Activated naive CD8-positive, alpha-beta T cell (primary cell): Measurements from ENCODE around the gene ENOX2.

Experiments used
- H3K27ac Mint-ChIP-seq: one replicate; pipeline ENCODE4 v1.8.0; 2021; ENCODE audit warnings: mixed read lengths
- H3K27me3 Mint-ChIP-seq: one replicate; pipeline ENCODE4 v1.8.0; 2021; ENCODE audit warnings: mixed read lengths
- H3K36me3 Mint-ChIP-seq: one replicate; pipeline ENCODE4 v1.8.0; 2021; ENCODE audit warnings: mixed read lengths
- H3K4me1 Mint-ChIP-seq: one replicate; pipeline ENCODE4 v1.8.0; 2021; ENCODE audit warnings: low read depth, mixed read lengths
- H3K4me3 Mint-ChIP-seq: one replicate; pipeline ENCODE4 v1.8.0; 2021; ENCODE audit warnings: mild to moderate bottlenecking, mixed read lengths
- H3K9me3 Mint-ChIP-seq: one replicate; pipeline ENCODE4 v1.8.0; 2021; ENCODE audit warnings: low read depth, mixed read lengths

ENOX2 gene

DNA sequence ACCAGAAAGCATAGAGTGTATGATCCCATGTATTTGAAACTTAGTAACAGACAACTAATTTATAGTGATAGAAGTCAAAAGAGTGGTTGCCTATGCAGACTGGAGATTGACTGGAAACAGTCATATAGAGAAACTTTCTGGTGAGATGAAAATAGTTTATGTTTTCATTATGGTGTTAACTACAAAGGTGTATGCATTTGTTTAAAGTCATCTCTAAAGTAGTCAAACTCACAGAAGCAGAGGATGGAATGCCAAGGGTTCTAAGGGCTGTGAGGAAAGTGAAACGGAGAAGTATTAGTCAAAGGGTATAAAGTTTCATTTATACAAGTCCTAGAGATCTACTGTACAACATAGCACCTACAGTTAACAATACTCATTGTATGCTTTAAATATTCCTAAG, 45.8 kb downstream of the ENOX2 start:
- Mint-ChIP-seq H3K4me1 (peaks cover 6% of the 10 kb centered on the region), H3K4me3 (no peak overlapping the region), H3K27ac (no peak overlapping the region), H3K9me3 (no peaks in the 10 kb centered on the region), H3K36me3 (peaks cover 14% of the 10 kb centered on the region), H3K27me3 (no peaks in the 10 kb centered on the region)

DNA sequence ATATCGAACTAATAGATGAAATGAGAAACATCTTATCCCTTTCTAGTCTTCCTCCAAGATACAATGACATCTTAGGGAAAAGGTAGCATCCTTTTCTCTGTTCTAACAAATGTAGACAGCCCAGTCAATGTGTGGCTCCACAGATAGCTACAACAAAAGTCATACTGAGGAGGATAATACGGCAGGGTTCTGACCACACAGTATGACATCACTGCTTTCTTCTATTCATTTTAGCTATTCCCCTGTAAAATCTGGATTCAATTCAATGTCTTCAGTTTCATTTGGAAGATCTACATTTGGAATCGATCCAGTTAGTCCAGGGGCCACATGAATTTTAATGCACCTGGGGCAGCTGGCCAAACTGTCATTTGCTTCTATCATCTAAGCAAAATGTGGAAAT, 51.4 kb downstream of the ENOX2 start:
- no peaks in the 10 kb centered on the region for H3K9me3 Mint-ChIP-seq
- no peak overlapping the region for H3K4me3 Mint-ChIP-seq
- peaks cover 6% of the 10 kb centered on the region for H3K4me1 Mint-ChIP-seq
- H3K36me3 Mint-ChIP-seq, result peaks cover 10% of the 10 kb centered on the region
- H3K27ac Mint-ChIP-seq, result no peak overlapping the region
- no peaks in the 10 kb centered on the region for H3K27me3 Mint-ChIP-seq

DNA sequence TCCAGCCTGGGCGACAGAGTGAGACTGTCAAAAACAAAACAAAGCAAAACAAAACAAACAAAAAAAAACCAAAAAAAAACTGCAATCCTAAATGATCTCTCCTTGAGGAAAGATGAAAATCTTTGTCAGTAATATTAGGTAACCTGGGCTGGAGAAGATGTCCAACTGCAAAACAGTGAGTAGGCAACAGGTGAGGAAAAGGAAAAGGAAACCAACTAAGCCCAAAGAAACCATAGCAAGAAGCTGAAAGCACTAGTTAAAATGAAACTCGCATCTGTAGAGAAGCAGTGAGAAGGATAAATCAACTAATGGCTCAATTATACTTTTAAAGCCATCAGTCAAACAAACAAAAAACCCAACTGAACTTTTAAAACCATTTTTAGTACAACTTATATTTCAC, 54.2 kb downstream of the ENOX2 start:
- Mint-ChIP-seq H3K36me3 (peaks cover 2% of the 10 kb centered on the region), H3K27me3 (no peaks in the 10 kb centered on the region), H3K4me1 (peaks cover 6% of the 10 kb centered on the region), H3K4me3 (no peak overlapping the region), H3K27ac (peak overlapping the region; percentile 58), H3K9me3 (no peaks in the 10 kb centered on the region)

DNA sequence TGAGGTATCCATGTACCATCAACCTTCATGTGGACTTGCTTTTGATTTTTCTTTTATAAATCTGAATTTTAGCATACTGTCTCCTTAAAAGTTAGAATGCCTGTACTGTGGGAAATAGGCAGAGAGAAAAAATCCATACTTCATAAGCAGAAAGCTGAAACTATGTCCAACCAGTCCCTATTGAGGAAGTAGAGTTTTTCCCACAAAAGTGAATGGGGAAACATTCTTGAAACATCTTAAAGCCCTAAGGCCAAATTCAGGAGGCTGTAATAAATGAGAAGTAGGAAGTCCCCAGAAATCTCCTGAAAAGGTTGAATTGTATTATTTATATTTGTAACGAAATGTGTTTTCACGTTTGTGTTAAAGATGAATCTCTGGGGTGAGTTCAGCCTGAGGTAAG, 56.3 kb downstream of the ENOX2 start:
- Mint-ChIP-seq H3K9me3 (no peaks in the 10 kb centered on the region), H3K27ac (no peak overlapping the region), H3K4me3 (no peak overlapping the region)

DNA sequence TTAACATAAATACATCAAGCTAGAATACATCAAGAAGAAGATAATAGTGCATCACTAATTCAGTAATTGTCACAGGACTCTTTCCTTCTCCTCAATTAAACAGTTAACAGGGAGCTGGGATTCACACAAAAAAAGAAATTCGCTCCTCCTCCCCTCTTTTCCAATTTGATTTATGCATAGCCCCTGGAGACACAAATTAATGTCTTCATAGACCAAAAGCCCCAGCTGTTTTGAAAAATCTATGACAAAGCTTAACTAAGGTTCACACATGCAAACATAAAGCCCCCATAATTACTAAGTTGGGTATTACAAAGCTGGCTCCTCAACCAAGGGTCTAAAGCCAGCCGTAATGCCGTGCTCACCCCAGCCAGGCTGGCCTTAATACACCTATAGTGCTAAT, 61.2 kb downstream of the ENOX2 start:
- Mint-ChIP-seq H3K4me3 (no peak overlapping the region), H3K9me3 (no peaks in the 10 kb centered on the region), H3K27ac (no peak overlapping the region), H3K36me3 (no peaks in the 10 kb centered on the region), H3K27me3 (no peaks in the 10 kb centered on the region), H3K4me1 (peaks cover 8% of the 10 kb centered on the region)

More for the DNA sequence above, 56.3 kb downstream of the ENOX2 start:
- Mint-ChIP-seq H3K4me1 (peaks cover 10% of the 10 kb centered on the region), H3K27me3 (no peaks in the 10 kb centered on the region), H3K36me3 (peaks cover 2% of the 10 kb centered on the region)

- peaks cover 13% of the 10 kb centered on the region for H3K4me1 Mint-ChIP-seq
- H3K9me3 Mint-ChIP-seq, result no peaks in the 10 kb centered on the region
- no peaks in the 10 kb centered on the region for H3K36me3 Mint-ChIP-seq
- no peak overlapping the region for H3K4me3 Mint-ChIP-seq
- H3K27ac Mint-ChIP-seq, result no peak overlapping the region
- H3K27me3 Mint-ChIP-seq, result no peaks in the 10 kb centered on the region
Observed at GRCh38 chrX:130840345-130840744, 62.7 kb downstream of the ENOX2 start.

- H3K4me1 Mint-ChIP-seq, result peaks cover 22% of the 10 kb centered on the region
- no peaks in the 10 kb centered on the region for H3K36me3 Mint-ChIP-seq
- H3K9me3 Mint-ChIP-seq, result no peaks in the 10 kb centered on the region
- no peak overlapping the region for H3K4me3 Mint-ChIP-seq
- H3K27ac Mint-ChIP-seq, result no peak overlapping the region
- no peaks in the 10 kb centered on the region for H3K27me3 Mint-ChIP-seq
Observed at GRCh38 chrX:130836447-130836846, 66.6 kb downstream of the ENOX2 start.

DNA sequence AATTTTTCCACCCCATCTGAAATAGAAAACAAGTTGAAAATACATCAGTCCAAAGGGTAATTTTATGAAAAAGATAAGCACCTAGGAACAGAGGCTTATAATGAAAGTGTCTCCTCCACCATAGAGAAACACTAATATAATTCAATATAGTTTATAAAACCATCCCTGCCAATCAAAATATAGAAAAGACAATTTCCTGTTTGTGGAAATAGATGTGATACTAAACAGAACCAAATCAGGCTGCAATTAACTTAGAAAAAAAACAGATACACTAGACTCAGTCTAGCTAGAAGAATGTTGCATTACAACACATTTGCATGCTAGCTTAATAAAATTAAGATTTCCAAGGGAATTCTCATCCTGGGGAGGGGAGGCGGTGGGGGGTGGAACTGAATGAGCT, 68.2 kb downstream of the ENOX2 start:
- Mint-ChIP-seq H3K4me3 (no peak overlapping the region), H3K27me3 (no peaks in the 10 kb centered on the region), H3K4me1 (peaks cover 25% of the 10 kb centered on the region), H3K9me3 (no peaks in the 10 kb centered on the region), H3K36me3 (peaks cover 2% of the 10 kb centered on the region), H3K27ac (no peak overlapping the region)

DNA sequence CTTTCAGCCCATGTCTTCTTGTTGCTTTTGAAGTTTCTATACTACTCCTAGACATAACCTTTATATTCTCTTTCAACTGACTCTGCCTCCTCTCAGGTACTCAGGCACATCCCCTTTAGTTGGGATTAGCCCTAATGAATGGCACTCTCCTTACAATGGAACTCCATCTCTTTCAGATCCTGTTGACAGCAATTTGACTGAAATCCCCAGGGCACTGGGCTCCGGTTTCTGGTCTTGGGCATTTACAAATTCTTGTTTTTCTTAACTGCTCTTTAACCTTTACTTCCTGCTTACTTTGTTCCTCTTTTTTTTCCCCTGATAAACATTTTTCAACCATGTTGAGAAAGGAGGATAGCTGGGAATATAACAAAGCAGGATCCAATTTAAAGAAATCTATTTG, 68.9 kb downstream of the ENOX2 start:
- Mint-ChIP-seq H3K36me3 (peaks cover 2% of the 10 kb centered on the region), H3K4me3 (no peak overlapping the region), H3K9me3 (no peaks in the 10 kb centered on the region), H3K4me1 (peaks cover 25% of the 10 kb centered on the region), H3K27me3 (no peaks in the 10 kb centered on the region), H3K27ac (no peak overlapping the region)

DNA sequence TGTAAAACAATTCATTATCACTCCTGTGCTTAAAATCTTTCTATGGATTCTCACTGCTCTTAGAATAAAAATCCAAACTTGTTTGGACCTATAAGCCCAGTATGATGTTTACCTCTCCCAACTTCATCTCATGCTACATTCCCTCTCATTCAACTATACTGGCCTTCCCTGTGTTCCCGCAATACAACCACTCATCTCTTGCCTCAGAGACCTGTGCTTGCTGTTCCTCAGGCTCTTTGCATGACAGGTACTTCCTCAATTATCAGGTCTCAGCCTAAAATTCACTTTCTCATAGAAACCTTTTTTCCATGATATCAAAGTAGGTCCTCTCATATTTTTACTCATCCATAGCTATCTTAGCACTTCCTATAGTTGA, 71.7 kb downstream of the ENOX2 start:
- H3K4me1 Mint-ChIP-seq, result peaks cover 19% of the 10 kb centered on the region
- H3K27ac Mint-ChIP-seq, result no peak overlapping the region
- H3K27me3 Mint-ChIP-seq, result no peaks in the 10 kb centered on the region
- peaks cover 7% of the 10 kb centered on the region for H3K36me3 Mint-ChIP-seq
- H3K9me3 Mint-ChIP-seq, result no peaks in the 10 kb centered on the region
- no peak overlapping the region for H3K4me3 Mint-ChIP-seq

DNA sequence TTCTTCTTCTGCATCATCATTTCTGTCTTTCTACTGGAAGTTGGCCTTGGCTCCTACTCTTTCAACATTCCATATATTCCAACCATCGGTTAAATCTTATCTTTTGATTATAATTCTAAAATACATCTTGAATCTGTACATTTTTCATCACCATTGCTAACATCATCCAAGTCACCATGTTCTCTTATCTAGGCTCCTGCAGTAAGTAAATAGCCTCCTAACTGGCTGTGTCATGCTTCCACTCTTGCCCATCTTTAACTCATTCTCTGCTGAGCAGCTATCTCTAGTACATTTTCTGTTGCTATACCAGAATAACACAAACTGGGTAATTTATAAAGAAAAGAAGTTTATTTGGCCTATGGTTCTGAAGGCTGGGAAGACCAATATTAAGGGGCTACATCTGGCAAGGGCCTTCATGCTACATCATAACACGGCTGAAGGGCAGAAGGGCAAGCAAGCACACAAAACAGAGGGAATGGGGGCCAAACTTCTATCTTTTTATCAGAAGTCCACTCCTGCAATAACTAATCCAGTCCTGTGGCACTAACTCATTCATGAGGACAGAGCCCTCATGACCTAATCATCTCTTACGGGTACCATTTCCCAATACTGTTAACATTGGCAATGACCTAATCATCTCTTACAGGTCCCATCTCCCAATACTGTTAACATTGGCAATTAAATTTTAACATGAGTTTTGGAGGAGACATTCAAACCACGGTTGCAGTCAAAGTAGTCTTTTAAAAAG, 72.2 kb downstream of the ENOX2 start:
- no peaks in the 10 kb centered on the region for H3K9me3 Mint-ChIP-seq

DNA sequence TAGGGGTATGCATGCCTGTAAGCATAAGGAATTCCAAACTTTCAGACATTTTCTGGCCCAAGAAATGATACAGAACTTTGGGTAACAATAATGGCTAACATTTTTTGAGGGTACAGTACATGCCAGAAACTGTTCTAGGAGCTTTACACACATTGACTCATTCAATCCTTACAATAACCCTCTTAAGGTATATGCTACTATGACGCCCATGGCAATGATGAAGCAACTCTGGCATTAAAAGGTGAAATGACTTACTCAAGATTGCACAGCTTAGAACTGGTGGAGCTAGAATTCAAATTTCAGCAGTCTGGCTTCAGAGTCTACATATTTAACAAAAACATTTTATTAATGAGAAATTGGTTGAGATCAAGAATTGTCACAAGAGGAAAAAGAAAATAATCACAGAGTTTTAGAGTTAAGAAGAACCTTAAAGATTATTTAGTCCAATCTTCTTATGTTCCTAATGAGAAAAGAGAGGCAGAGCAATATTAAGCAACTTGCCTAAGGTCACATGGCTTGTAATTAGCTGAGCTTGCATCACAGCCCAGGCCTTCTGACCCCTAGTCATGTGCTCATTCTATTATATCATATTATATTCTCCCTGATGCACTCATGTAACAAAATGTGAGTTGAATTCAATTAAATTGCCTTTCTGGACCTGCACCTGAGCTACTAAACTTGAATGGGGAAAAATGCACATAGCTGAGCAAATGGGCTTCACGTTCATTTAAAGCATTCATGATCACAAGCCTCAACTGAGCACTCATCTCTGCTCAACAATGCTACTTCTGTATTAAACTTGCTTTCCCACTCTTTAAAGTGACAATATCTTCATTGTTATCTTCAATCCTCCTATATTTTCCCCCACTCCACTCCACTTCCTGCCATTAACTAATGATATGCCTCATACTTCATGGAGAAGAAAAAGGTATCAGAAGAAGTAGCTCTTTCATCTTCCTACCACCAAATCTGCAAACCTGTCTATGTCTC, 73.2 kb downstream of the ENOX2 start:
- Mint-ChIP-seq H3K27ac (no peak overlapping the region), H3K9me3 (no peaks in the 10 kb centered on the region), H3K4me3 (no peak overlapping the region), H3K36me3 (peaks cover 8% of the 10 kb centered on the region), H3K27me3 (no peaks in the 10 kb centered on the region), H3K4me1 (peaks cover 16% of the 10 kb centered on the region)

More for the DNA sequence above, 72.2 kb downstream of the ENOX2 start:
- H3K36me3 Mint-ChIP-seq, result peaks cover 7% of the 10 kb centered on the region
- H3K27me3 Mint-ChIP-seq, result no peaks in the 10 kb centered on the region
- no peak overlapping the region for H3K4me3 Mint-ChIP-seq
- H3K4me1 Mint-ChIP-seq, result peaks cover 16% of the 10 kb centered on the region
- no peak overlapping the region for H3K27ac Mint-ChIP-seq

GRCh38 chrX:130828641-130829040, 74.4 kb downstream of the ENOX2 start:
- Mint-ChIP-seq H3K27ac (no peak overlapping the region), H3K36me3 (peaks cover 8% of the 10 kb centered on the region), H3K4me3 (no peak overlapping the region), H3K9me3 (no peaks in the 10 kb centered on the region), H3K27me3 (no peaks in the 10 kb centered on the region), H3K4me1 (peaks cover 14% of the 10 kb centered on the region)

DNA sequence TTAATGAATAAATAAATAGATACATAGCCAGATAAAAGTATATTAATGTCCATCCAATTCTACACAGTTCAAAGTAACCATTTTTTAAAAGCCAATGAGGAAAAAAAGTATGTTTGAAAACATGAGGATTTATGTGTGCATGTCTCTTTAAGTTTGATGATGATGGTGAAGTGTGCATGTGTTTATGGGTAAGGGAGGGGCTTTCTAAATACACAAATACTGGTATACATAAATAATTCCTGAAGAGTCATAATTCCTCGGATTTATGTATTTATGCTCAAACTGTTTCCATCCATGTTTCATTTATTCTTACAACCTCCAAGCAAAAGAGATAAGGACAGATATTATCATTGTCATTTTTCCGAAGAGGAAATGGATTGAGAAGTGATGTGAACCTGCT, 75.4 kb downstream of the ENOX2 start:
- Mint-ChIP-seq H3K36me3 (peaks cover 8% of the 10 kb centered on the region), H3K27ac (no peak overlapping the region), H3K27me3 (no peaks in the 10 kb centered on the region), H3K4me1 (peaks cover 8% of the 10 kb centered on the region), H3K9me3 (no peaks in the 10 kb centered on the region), H3K4me3 (no peak overlapping the region)

- Mint-ChIP-seq H3K4me3 (no peak overlapping the region), H3K36me3 (peaks cover 8% of the 10 kb centered on the region), H3K27ac (no peak overlapping the region), H3K27me3 (no peaks in the 10 kb centered on the region), H3K4me1 (peaks cover under 1% of the 10 kb centered on the region), H3K9me3 (no peaks in the 10 kb centered on the region)
Observed at GRCh38 chrX:130826249-130826648, 76.8 kb downstream of the ENOX2 start.
